BJ (cell line): Measurements from ENCODE around the gene MRPL24. TPM values are rescaled to one million over a fixed set of nuclear protein-coding genes. Genes with fewer than 3 reads are reported as not detected.
A peak's percentile ranks its signal among the peaks of the same experiment; 100 is the strongest.

Experiments
- CTCF ChIA-PET: fragments of 350-600 bp; formaldehyde crosslinking; extraction: SDS; loops from one replicate; lab custom pipeline; 2021; ENCODE audit warnings: antibody characterized with exemption, inconsistent platforms; lab: Yijun Ruan, JAX
- POLR2A ChIA-PET: fragments of 300-600 bp; sonication (Branson Sonifier 250); formaldehyde crosslinking; extraction: SDS; loops from one replicate; lab custom pipeline; 2021; ENCODE audit warnings: antibody characterized with exemption; lab: Charles Lee
- DNase-seq: peaks from one replicate; pipeline ENCODE4 v3.0.0-alpha.2; 2011; ENCODE audit warnings: low read depth
- H3K27me3 ChIP-seq: 2 replicates; pipeline ENCODE4 v1.6.0; 2011; ENCODE audit warnings: low read length; ENCODE audit not compliant: control insufficient read depth, insufficient read depth
- H3K36me3 ChIP-seq: 2 replicates; pipeline ENCODE4 v1.5.1; 2011; ENCODE audit warnings: low read length; ENCODE audit not compliant: control insufficient read depth, insufficient read depth
- H3K4me3 ChIP-seq: 2 replicates; pipeline ENCODE4 v1.5.1; 2011; ENCODE audit warnings: low read depth, mild to moderate bottlenecking, control low read depth, low read length
- CTCF ChIP-seq: IDR thresholded peaks from 2 replicates; pipeline ENCODE4 v1.5.1; 2011; ENCODE audit warnings: low read depth, mild to moderate bottlenecking, control low read depth, inconsistent platforms, low read length, moderate library complexity; ENCODE audit not compliant: insufficient read depth
- polyA plus RNA-seq: library from polyadenylated mRNA; depleted of rRNA; stranded (reverse); fragments of >200 nt; gene quantifications from 2 replicates; pipeline ENCODE4 v1.2.3, GENCODE V29; 2011; rRNA removed

The MRPL24 gene
- polyA plus RNA-seq, 1 experiment, result 120 TPM

GRCh38 chr1:156689035-156689952 lies 51.6 kb downstream of the MRPL24 start:
- peak overlapping the region; percentile 15; the same call in 1 of the 2 replicates for H3K4me3 ChIP-seq
- peak; percentile 95 for TF ChIP-seq CTCF
- ChIA-PET CTCF (interaction anchor here (0.5 to 31.9 kb wide), 42 partner anchors 11 to 244 kb away, joined by 3 to 1556 read pairs (median 6); partner anchors contain the start of genes CRABP2, HDGF, INSRR and ISG20L2), POLR2A (interaction anchor here (0.6 to 1.9 kb wide), 4 partner anchors 29 to 52 kb away, joined by 3 to 9 read pairs (median 7); partner anchors contain the start of genes ISG20L2, METTL25B and MRPL24)
- DNase-seq, result no peak
- H3K27me3 ChIP-seq, result no peaks in the 10 kb centered on the region
- H3K36me3 ChIP-seq, result no peaks in the 10 kb centered on the region

Other genes with a start within 250 kb of the MRPL24 start
- gene MEF2D, start 240.3 kb downstream of the MRPL24 start, polyA plus RNA-seq, result 11.7 and 15.1 TPM in 2 replicates
- 16.9 and 28.1 TPM in 2 replicates for gene IQGAP3, start 168.5 kb downstream of the MRPL24 start, polyA plus RNA-seq
- not detected in 2 replicates for gene TTC24, start 161.4 kb downstream of the MRPL24 start, polyA plus RNA-seq
- 37.8 and 63.3 TPM in 2 replicates for gene NAXE, start 149.3 kb downstream of the MRPL24 start, polyA plus RNA-seq
- 21.2 and 23.9 TPM in 2 replicates for gene GPATCH4, start 139.6 kb downstream of the MRPL24 start, polyA plus RNA-seq
- gene HAPLN2, start 121.7 kb downstream of the MRPL24 start, polyA plus RNA-seq, result not detected in 2 replicates
- 0.02 TPM in 1 of 2 replicates, not detected in the other for gene BCAN, start 99.0 kb downstream of the MRPL24 start, polyA plus RNA-seq
- 15.0 and 17.5 TPM in 2 replicates for gene NES, start 63.7 kb downstream of the MRPL24 start, polyA plus RNA-seq
- gene CRABP2, start 35.5 kb downstream of the MRPL24 start, polyA plus RNA-seq, result 52.8 and 75.9 TPM in 2 replicates
- gene METTL25B, start 12.6 kb downstream of the MRPL24 start, polyA plus RNA-seq, result 9.5 and 14.6 TPM in 2 replicates
- gene ISG20L2, start 12.3 kb downstream of the MRPL24 start, polyA plus RNA-seq, result 30.6 and 36.6 TPM in 2 replicates
- gene HDGF, start 10.6 kb upstream of the MRPL24 start, polyA plus RNA-seq, result 179 and 180 TPM in 2 replicates
- 60.3 and 93.6 TPM in 2 replicates for gene PRCC, start 26.4 kb upstream of the MRPL24 start, polyA plus RNA-seq
- 0.17 TPM in 1 of 2 replicates, not detected in the other for gene SH2D2A, start 75.8 kb upstream of the MRPL24 start, polyA plus RNA-seq
- not detected in 2 replicates for gene INSRR, start 118.0 kb upstream of the MRPL24 start, polyA plus RNA-seq
- gene NTRK1, start 119.8 kb upstream of the MRPL24 start, polyA plus RNA-seq, result 0.02 TPM in 1 of 2 replicates, not detected in the other
- 25.0 and 50.4 TPM in 2 replicates for gene PEAR1, start 152.6 kb upstream of the MRPL24 start, polyA plus RNA-seq
- gene LRRC71, start 179.5 kb upstream of the MRPL24 start, polyA plus RNA-seq, result 0.75 and 1.2 TPM in 2 replicates